ENCODE results near the gene TMEM115. TPM values are rescaled to one million over a fixed set of nuclear protein-coding genes. Genes with fewer than 3 reads are reported as not detected.

Gene TMEM115
- total and polyA plus RNA-seq, 2 of the 4 experiments (the other 2 are of a cell fraction), result 35.3 to 47.3 TPM

DNA sequence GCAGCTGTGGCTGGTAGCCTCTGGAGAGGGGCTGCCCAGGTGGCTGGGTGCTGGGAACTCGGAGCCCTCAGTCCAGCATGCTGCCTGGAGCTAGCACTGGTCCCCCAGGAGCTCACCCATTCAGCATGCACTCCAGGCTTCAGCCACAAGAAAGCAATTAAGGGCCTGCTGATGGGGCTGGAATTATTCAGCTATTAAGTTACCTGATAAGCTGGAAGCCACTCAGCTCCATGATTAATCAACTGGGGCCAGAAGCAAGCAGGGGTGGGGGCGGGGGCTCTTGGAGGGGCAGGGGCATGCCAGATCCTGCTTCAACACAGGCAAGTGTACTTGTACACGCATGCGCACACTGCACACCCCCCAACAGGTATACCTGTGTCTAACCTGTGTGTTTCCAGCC is 22.1 kb upstream of the TMEM115 start:
- H2BK15ac ChIP-seq (ENCODE audit: low read depth, low read length), result no peak overlapping the region
- H3K9ac ChIP-seq (ENCODE audit: low read depth, low read length), result no peak overlapping the region
- no CpG with 5 or more reads among the region's 4 CpGs for WGBS, 2 experiments (ENCODE audit: extremely low coverage in 2 of 2, insufficient read length in 1 of 2)
- H4K5ac ChIP-seq (ENCODE audit: low read depth, low read length), result no peak overlapping the region
- no TSS peak for BruUV-seq (replicated peaks)
- no peaks in the 10 kb centered on the region for H3K4me1 ChIP-seq (ENCODE audit: control insufficient read depth, insufficient read depth, low read length)
- no peak for ATAC-seq (ENCODE audit: low read depth)
- H2BK5ac ChIP-seq (ENCODE audit: low read depth, low read length, poor library complexity, severe bottlenecking), result no peak overlapping the region
- no peak overlapping the region for H3K14ac ChIP-seq (replicated peaks; ENCODE audit: low read depth, low read length)
- no peaks in the 10 kb centered on the region for H3K9me1 ChIP-seq (ENCODE audit: insufficient read depth, low read length)
- no peak overlapping the region for H2AFZ ChIP-seq (replicated peaks; ENCODE audit: low read length, poor library complexity)
- H3K4me2 ChIP-seq (ENCODE audit: low read depth, low read length), result no peak overlapping the region
- H4K20me1 ChIP-seq (ENCODE audit: insufficient read depth, low read length), result no peaks in the 10 kb centered on the region
- CTCF ChIA-PET, result no interaction called here
- TF ChIP-seq USF2 (IDR thresholded peaks at IDR 0.05; ENCODE audit: low read depth, low read length) (no peak), RFX5 (IDR thresholded peaks at IDR 0.05; ENCODE audit: low read depth, low read length) (no peak), ELK1 (IDR thresholded peaks at IDR 0.05; ENCODE audit: borderline replicate concordance, low read depth, low read length) (no peak), MXI1 (IDR thresholded peaks at IDR 0.05; ENCODE audit: borderline replicate concordance, low read depth, low read length) (no peak), FOS (IDR thresholded peaks at IDR 0.05; ENCODE audit: low read depth, low read length) (no peak), BHLHE40 (IDR thresholded peaks at IDR 0.05; ENCODE audit: low read depth, low read length) (no peak), MAFK (IDR thresholded peaks at IDR 0.05; ENCODE audit: low read depth, low read length) (no peak), SMC3 (IDR thresholded peaks at IDR 0.05; ENCODE audit: low read depth, low read length) (no peak), RAD21 (IDR thresholded peaks at IDR 0.05; ENCODE audit: low read length) (no peak), CEBPB (IDR thresholded peaks at IDR 0.05; ENCODE audit: low read depth, low read length) (no peak), MAZ (IDR thresholded peaks at IDR 0.05; ENCODE audit: borderline replicate concordance, low read depth, low read length) (no peak), NFE2L2 (IDR thresholded peaks at IDR 0.05; ENCODE audit: low read depth, low read length) (no peak), CHD1 (IDR thresholded peaks at IDR 0.05; ENCODE audit: low read depth, low read length) (no peak), POLR2A (IDR thresholded peaks at IDR 0.05; ENCODE audit: low read depth, low read length) (no peak), RCOR1 (IDR thresholded peaks at IDR 0.05; ENCODE audit: insufficient replicate concordance, low read length) (no peak)
- TF ChIP-seq, protein P1, sequence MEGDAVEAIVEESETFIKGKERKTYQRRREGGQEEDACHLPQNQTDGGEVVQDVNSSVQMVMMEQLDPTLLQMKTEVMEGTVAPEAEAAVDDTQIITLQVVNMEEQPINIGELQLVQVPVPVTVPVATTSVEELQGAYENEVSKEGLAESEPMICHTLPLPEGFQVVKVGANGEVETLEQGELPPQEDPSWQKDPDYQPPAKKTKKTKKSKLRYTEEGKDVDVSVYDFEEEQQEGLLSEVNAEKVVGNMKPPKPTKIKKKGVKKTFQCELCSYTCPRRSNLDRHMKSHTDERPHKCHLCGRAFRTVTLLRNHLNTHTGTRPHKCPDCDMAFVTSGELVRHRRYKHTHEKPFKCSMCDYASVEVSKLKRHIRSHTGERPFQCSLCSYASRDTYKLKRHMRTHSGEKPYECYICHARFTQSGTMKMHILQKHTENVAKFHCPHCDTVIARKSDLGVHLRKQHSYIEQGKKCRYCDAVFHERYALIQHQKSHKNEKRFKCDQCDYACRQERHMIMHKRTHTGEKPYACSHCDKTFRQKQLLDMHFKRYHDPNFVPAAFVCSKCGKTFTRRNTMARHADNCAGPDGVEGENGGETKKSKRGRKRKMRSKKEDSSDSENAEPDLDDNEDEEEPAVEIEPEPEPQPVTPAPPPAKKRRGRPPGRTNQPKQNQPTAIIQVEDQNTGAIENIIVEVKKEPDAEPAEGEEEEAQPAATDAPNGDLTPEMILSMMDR (conservative IDR thresholded peaks at IDR 0.05; ENCODE audit: low read depth, low read length), result no peak
- no peak overlapping the region for H4K91ac ChIP-seq (ENCODE audit: insufficient read depth, low read depth, low read length)
- no peak overlapping the region for H3K27ac ChIP-seq (ENCODE audit: insufficient read depth, low read length)
- no peak overlapping the region for H2BK120ac ChIP-seq (ENCODE audit: low read depth, low read length)
- H3K23ac ChIP-seq (ENCODE audit: low read depth, low read length), result no peak overlapping the region
- no peak overlapping the region for H4K8ac ChIP-seq (ENCODE audit: low read depth in 2 of 2, low read length in 2 of 2)
- no peak overlapping the region for H2AK9ac ChIP-seq (replicated peaks; ENCODE audit: low read depth, low read length, poor library complexity)
- no peak overlapping the region for H3K4ac ChIP-seq (ENCODE audit: low read depth, low read length)
- intact Hi-C loops (cut with micrococcal nuclease), result no loop called here
- no peak overlapping the region for H3K18ac ChIP-seq (ENCODE audit: low read depth, low read length)
- no peak overlapping the region for H2AK5ac ChIP-seq (ENCODE audit: low read depth, low read length)
- no peak overlapping the region for H2BK20ac ChIP-seq (ENCODE audit: low read depth, low read length)
- H3K9me3 ChIP-seq (ENCODE audit: control insufficient read depth, insufficient read depth, low read length), result no peaks in the 10 kb centered on the region
- no peaks in the 10 kb centered on the region for H3K36me3 ChIP-seq (ENCODE audit: control insufficient read depth, insufficient read depth, low read length)
- no peak for DNase-seq
- H3K4me3 ChIP-seq (ENCODE audit: insufficient read depth, low read depth, low read length), result no peak overlapping the region
- H3K79me1 ChIP-seq (ENCODE audit: low read depth in 1 of 2, low read length in 2 of 2), result no peaks in the 10 kb centered on the region
- POLR2A ChIA-PET (ENCODE audit: unreplicated experiment), result interaction anchor here (0.6 kb wide), 1 partner anchor 29 kb away, joined by 14 read pairs; no protein-coding TSS in a partner anchor
- peaks cover 34% of the 10 kb centered on the region for H3K27me3 ChIP-seq (ENCODE audit: control insufficient read depth, insufficient read depth, low read length)
- no peak overlapping the region for H3K56ac ChIP-seq (ENCODE audit: extremely low read depth, insufficient read depth, low read length)
- in situ Hi-C loops (cut with MboI; ENCODE audit: low sequenced_read_pairs), result no loop called here
- dilution Hi-C loops (cut with HindIII; ENCODE audit: low sequenced_read_pairs, unreplicated experiment), result no loop called here
